GM12878 (cell line): Measurements from ENCODE around the gene C19orf12. TPM values are rescaled to one million over a fixed set of nuclear protein-coding genes. Genes with fewer than 3 reads are reported as not detected.

Source experiments
- ATAC-seq: fragments of 200-7000 bp; cut with Tn5 transposase; 3 replicates; pipeline ENCODE4 v1.9.1; 2020; ENCODE audit warnings: mild to moderate bottlenecking, moderate library complexity
- BruUV-seq: library from RNA; stranded (reverse); fragments of 400-500 nt; replicated peaks from 2 replicates; lab custom pipeline; 2021; lab: Mats Ljungman, UMichigan
- CTCF ChIA-PET: fragments of 300-600 bp; sonication (Branson Sonifier 250); formaldehyde crosslinking; extraction: SDS; loops from one replicate; lab custom pipeline; 2021; ENCODE audit warnings: inconsistent platforms; lab: Yijun Ruan, JAX
- POLR2A ChIA-PET: fragments of 350-600 bp; formaldehyde crosslinking; extraction: SDS; loops from one replicate; lab custom pipeline; 2021; ENCODE audit warnings: inconsistent platforms; lab: Charles Lee
- RAD21 ChIA-PET: fragments of 300-600 bp; sonication (Branson Sonifier 250); formaldehyde crosslinking; loops from one replicate; lab custom pipeline; 2023; ENCODE audit warnings: antibody characterized with exemption; ENCODE audit not compliant: unreplicated experiment; lab: Charles Lee
- SMC1A ChIA-PET: fragments of 300-600 bp; sonication (Branson Sonifier 250); formaldehyde crosslinking; loops from one replicate; lab custom pipeline; 2023; ENCODE audit not compliant: unreplicated experiment, uncharacterized antibody; lab: Charles Lee
- DNase-seq: peaks from one replicate; pipeline ENCODE4 v3.0.0-alpha.2; 2011; ENCODE audit warnings: low read depth, low spot score
- FAIRE-seq: peaks from 3 replicates; lab custom pipeline; 2011; peaks lifted over from hg19 to GRCh38; lab: Jason Lieb, UNC
- H2AFZ ChIP-seq: 2 replicates; pipeline ENCODE4 v1.6.0; 2011; ENCODE audit warnings: low read depth, low read length, control low read depth; ENCODE audit not compliant: control insufficient read depth
- H3K27ac ChIP-seq: 2 replicates; pipeline ENCODE4 v1.5.1; 2011; ENCODE audit warnings: control low read depth; ENCODE audit not compliant: control insufficient read depth, insufficient read depth
- H3K27me3 ChIP-seq, 2 experiments: replicated peaks in 1 of 2; 2 replicates each; pipeline versions ENCODE4 v1.6.0 to v1.6.1; 2011; ENCODE audit warnings: low read length in 1 of 2; ENCODE audit not compliant: control insufficient read depth in 2 of 2, insufficient read depth in 2 of 2
- H3K36me3 ChIP-seq, 2 experiments: 2 replicates each; pipeline ENCODE4 v1.5.1; 2011; ENCODE audit warnings: low read length in 1 of 2; ENCODE audit not compliant: control insufficient read depth in 2 of 2, insufficient read depth in 2 of 2
- H3K4me1 ChIP-seq: 2 replicates; pipeline ENCODE4 v1.6.1; 2011; ENCODE audit warnings: mild to moderate bottlenecking, low read length, moderate library complexity, mixed read lengths; ENCODE audit not compliant: control insufficient read depth, insufficient read depth
- H3K4me2 ChIP-seq: 2 replicates; pipeline ENCODE4 v1.6.0; 2011; ENCODE audit warnings: control low read depth; ENCODE audit not compliant: control insufficient read depth, insufficient read depth
- H3K4me3 ChIP-seq: fragments of 200-600 bp; sonication (generic); 2 replicates; pipeline ENCODE4 v1.5.1; 2016
- H3K79me2 ChIP-seq: 2 replicates; pipeline ENCODE4 v1.6.0; 2011; ENCODE audit warnings: low read length; ENCODE audit not compliant: control insufficient read depth, insufficient read depth
- H3K9ac ChIP-seq: 2 replicates; pipeline ENCODE4 v1.8.0; 2011; ENCODE audit warnings: low read length, control low read depth, mixed read lengths; ENCODE audit not compliant: control insufficient read depth, insufficient read depth
- H3K9me3 ChIP-seq: replicated peaks from 3 replicates; pipeline ENCODE4 v1.5.1; 2011; ENCODE audit warnings: mild to moderate bottlenecking, low read length; ENCODE audit not compliant: control insufficient read depth, insufficient read depth
- H4K20me1 ChIP-seq: 2 replicates; pipeline ENCODE4 v1.6.0; 2011; ENCODE audit not compliant: control insufficient read depth, insufficient read depth
- BCL11A ChIP-seq: IDR thresholded peaks from 2 replicates; pipeline ENCODE4 v1.6.1; 2011; ENCODE audit warnings: low read depth, low read length
- BCL3 ChIP-seq: IDR thresholded peaks from 2 replicates; pipeline ENCODE4 v1.6.1; 2011; ENCODE audit warnings: borderline replicate concordance, low read depth, mild to moderate bottlenecking, moderate library complexity, low read length; ENCODE audit not compliant: insufficient read depth, poor library complexity, severe bottlenecking
- CHD1 ChIP-seq: IDR thresholded peaks from 2 replicates; pipeline ENCODE4 v1.6.1; 2012; ENCODE audit warnings: low read depth, low read length, improper control_type of control experiment
- E2F4 ChIP-seq: IDR thresholded peaks from 2 replicates; pipeline ENCODE4 v1.6.1; 2012; ENCODE audit warnings: low read depth, low read length, improper control_type of control experiment
- KAT2A ChIP-seq: conservative IDR thresholded peaks from 2 replicates; pipeline ENCODE4 v1.6.1; 2011; ENCODE audit warnings: low read depth, low read length; ENCODE audit not compliant: control insufficient read depth
- MYB ChIP-seq: fragments of 150-350 bp; IDR thresholded peaks from 2 replicates; pipeline ENCODE4 v1.6.1; 2014; ENCODE audit warnings: mild to moderate bottlenecking, low read depth, low read length, borderline replicate concordance
- RBBP5 ChIP-seq: fragments of 200-600 bp; sonication (generic); conservative IDR thresholded peaks from 2 replicates; pipeline ENCODE4 v1.6.1; 2016
- WRNIP1 ChIP-seq: IDR thresholded peaks from 2 replicates; pipeline ENCODE4 v1.6.1; 2011; ENCODE audit warnings: low read depth, low read length, improper control_type of control experiment, borderline replicate concordance
- YY1 ChIP-seq: IDR thresholded peaks from 2 replicates; pipeline ENCODE4 v1.6.1; 2011; ENCODE audit warnings: low read depth, mild to moderate bottlenecking, low read length
- WGBS: methylation state at CpG from one replicate; pipeline ENCODE4 v1.1.6; 2016; ENCODE audit warnings: low lambda C conversion rate; ENCODE audit not compliant: insufficient replicate concordance, insufficient coverage; ENCODE audit errors: missing lambda C conversion rate; 5-methylcytosine and 5-hydroxymethylcytosine counted together
- in situ Hi-C: fragments of 300-500 bp; cut with MboI; formaldehyde crosslinking; loops from 9 replicates; pipeline ENCODE4 v1.14.3; 2018; ENCODE audit warnings: mixed read lengths
- intact Hi-C: fragments of 100-400 bp; cut with micrococcal nuclease; formaldehyde crosslinking; loops from one replicate; pipeline ENCODE4 v1.14.2; 2022; ENCODE audit not compliant: unreplicated experiment
- polyA plus RNA-seq, 11 experiments: library from polyadenylated mRNA; depleted of rRNA in 4 of 11; unstranded in 6 of 11; stranded (reverse) in 5 of 11; fragments of >200 nt; fragmentation: Nextera tagmentation in 4 of 11; fragmentation: Illumina TruSeq in 1 of 11; extraction: Ambion mirVana in 4 of 11; extraction: Trizol in 1 of 11; gene quantifications; 1 replicate in 1 of 11; 2 replicates in 10 of 11; pipeline versions ENCODE4 v1.2.1 to v1.2.3, GENCODE V29; 2011 to 2016; ENCODE audit warnings: inconsistent platforms in 2 of 11, missing spikeins in 2 of 11, low read depth in 1 of 11
- total RNA-seq, 4 experiments: library from RNA; depleted of rRNA in 3 of 4; stranded (reverse); fragments of >200 nt in 3 of 4; fragmentation: Illumina TruSeq in 1 of 4; extraction: Trizol in 1 of 4; gene quantifications; 2 replicates each; pipeline versions ENCODE4 v1.2.1 to v1.2.3, GENCODE V29; 2013 to 2021
- TF ChIP-seq, protein P1 (sequence below): fragments of 450-650 bp; IDR thresholded peaks from 2 replicates; pipeline ENCODE4 v1.6.1; 2014; ENCODE audit warnings: mild to moderate bottlenecking

Gene C19orf12
- total and polyA plus RNA-seq, 10 of the 15 experiments (the other 5 are each of a cell fraction or from before 2014, with no cell fraction given), result 2.3 to 23.5 (median 20.3) TPM

DNA sequence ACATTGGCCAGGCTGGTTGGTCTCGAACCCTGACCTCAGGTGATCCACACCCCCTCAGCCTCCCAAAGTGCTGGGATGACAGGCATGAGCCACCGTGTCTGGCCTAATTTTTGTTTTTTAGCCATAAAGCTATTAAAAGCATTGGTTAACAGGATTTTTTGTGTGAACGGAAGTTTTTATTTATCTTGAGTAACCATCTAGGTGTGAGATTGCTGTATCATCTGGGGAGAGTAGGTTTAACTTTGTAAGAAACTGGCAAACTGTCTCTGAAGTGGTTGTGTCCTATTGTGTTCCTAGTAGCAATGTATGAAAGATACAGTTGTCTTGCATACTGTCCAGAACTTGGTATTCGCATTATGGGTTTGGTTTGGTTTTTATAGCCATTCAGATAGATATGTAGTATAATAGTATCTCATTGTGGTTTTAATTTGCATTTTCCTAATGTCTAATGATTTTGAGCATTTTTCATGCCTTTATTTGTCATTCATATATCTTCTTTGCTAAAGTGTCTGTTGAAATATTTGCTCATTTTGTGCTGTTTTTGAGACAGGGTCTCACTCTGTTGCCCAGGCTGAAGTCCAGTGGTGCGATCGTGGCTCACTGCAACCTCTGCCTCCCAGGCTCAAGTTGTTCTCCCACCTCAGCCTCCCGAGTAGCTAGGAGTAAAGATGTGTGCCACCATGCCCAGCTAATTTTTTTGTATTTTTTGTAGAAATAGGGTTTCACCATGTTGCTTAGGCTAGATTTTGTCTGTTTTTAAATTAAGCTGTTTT is 63.3 kb downstream of the C19orf12 start:
- Histone ChIP-seq H3K36me3 (no peaks in the 10 kb centered on the region), H3K27ac (no peak overlapping the region), H3K4me1 (no peaks in the 10 kb centered on the region), H4K20me1 (no peaks in the 10 kb centered on the region), H3K9me3 (no peaks in the 10 kb centered on the region), H3K4me2 (no peak overlapping the region), H3K4me3 (no peak overlapping the region), H2AFZ (no peak overlapping the region), H3K79me2 (no peaks in the 10 kb centered on the region), H3K27me3 (0 out of 4 replicates have a peak, but pooled peaks cover 0 to 3% of the 10 kb centered on the region in 2 experiments), H3K9ac (no peak overlapping the region)
- FAIRE-seq (no peak), DNase-seq (no peak), ATAC-seq (no peak)
- ChIA-PET RAD21 (no interaction called here), SMC1A (interaction anchor here (0.7 kb wide), 2 partner anchors 11 to 162 kb away, joined by 3 read pairs; no protein-coding TSS in a partner anchor), POLR2A (no interaction called here), CTCF (no interaction called here)
- in situ Hi-C loops, result no loop called here
- intact Hi-C loops, result no loop called here
- WGBS, result 55% methylated on average over 7 of the region's 7 CpGs
- TF ChIP-seq BCL3 (peak; percentile 80), CHD1 (no peak)
- no TSS peak for BruUV-seq

DNA sequence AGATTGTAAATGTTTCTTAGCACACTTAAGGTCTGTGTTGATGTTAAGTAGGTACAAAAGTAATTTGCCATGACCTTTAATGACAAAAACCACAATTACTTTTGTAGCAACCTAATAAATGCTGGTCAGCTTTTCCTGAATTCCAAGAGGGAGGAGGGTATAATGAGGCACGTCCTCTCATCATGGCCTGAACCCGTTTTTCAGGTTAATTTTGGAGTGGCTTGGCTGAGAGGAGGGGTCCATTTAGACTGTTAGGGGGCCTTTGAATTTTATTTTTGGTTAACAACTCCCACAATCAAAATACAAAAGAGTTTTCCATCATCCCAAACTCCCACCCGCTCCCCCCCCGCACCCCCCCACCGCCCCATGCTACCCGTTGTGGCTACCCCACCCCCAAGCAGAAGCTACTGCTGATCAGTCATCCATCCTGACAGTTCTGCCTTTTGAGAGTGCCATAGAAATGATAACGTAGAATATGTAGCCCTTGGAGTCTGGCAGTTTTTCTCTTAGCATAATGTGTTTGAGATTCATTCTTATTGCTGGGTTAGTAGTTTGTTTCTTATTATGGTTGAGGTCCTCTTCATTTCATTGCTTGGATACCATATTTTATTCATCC is 64.2 kb downstream of the C19orf12 start:
- no peaks in the 10 kb centered on the region for H3K9me3 ChIP-seq
- no peak for FAIRE-seq
- 0 out of 4 replicates have a peak, but pooled peaks cover 0 to 3% of the 10 kb centered on the region in 2 experiments for H3K27me3 ChIP-seq
- BruUV-seq, result no TSS peak
- intact Hi-C loops, result no loop called here
- no peak overlapping the region for H3K27ac ChIP-seq
- WGBS, result 56% methylated on average over 7 of the region's 7 CpGs
- POLR2A ChIA-PET, result no interaction called here
- no peak overlapping the region for H3K4me2 ChIP-seq
- DNase-seq, result no peak
- H3K4me1 ChIP-seq, result peaks cover 2% of the 10 kb centered on the region; the same call in 1 of the 2 replicates
- no peak for ATAC-seq
- no peaks in the 10 kb centered on the region for H3K36me3 ChIP-seq
- CTCF ChIA-PET, result no interaction called here
- no peaks in the 10 kb centered on the region for H4K20me1 ChIP-seq
- in situ Hi-C loops, result no loop called here
- no peak overlapping the region for H2AFZ ChIP-seq
- no peak overlapping the region for H3K9ac ChIP-seq
- SMC1A ChIA-PET, result interaction anchor here (1.3 kb wide), 1 partner anchor 41 kb away, joined by 3 read pairs; no protein-coding TSS in a partner anchor
- no peaks in the 10 kb centered on the region for H3K79me2 ChIP-seq
- RAD21 ChIA-PET, result no interaction called here
- no peak overlapping the region for H3K4me3 ChIP-seq
- TF ChIP-seq YY1 (no peak), RBBP5 (no peak), KAT2A (no peak), WRNIP1 (no peak), MYB (no peak), E2F4 (no peak), BCL11A (no peak)
- TF ChIP-seq, protein P1, sequence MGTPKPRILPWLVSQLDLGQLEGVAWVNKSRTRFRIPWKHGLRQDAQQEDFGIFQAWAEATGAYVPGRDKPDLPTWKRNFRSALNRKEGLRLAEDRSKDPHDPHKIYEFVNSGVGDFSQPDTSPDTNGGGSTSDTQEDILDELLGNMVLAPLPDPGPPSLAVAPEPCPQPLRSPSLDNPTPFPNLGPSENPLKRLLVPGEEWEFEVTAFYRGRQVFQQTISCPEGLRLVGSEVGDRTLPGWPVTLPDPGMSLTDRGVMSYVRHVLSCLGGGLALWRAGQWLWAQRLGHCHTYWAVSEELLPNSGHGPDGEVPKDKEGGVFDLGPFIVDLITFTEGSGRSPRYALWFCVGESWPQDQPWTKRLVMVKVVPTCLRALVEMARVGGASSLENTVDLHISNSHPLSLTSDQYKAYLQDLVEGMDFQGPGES, result no peak
